Fibroblast of the conjunctiva (primary cell): ENCODE measurements around the gene ARHGAP45.
"Not testable (repeated sequence)": the region's sequence is repeated elsewhere in the genome, so short reads cannot be mapped to it uniquely, and the experiment has no call there.

Experiments used
- DNase-seq: peaks from one replicate; pipeline ENCODE4 v3.0.0-alpha.2; 2010; ENCODE audit warnings: low read depth

Gene ARHGAP45

DNA sequence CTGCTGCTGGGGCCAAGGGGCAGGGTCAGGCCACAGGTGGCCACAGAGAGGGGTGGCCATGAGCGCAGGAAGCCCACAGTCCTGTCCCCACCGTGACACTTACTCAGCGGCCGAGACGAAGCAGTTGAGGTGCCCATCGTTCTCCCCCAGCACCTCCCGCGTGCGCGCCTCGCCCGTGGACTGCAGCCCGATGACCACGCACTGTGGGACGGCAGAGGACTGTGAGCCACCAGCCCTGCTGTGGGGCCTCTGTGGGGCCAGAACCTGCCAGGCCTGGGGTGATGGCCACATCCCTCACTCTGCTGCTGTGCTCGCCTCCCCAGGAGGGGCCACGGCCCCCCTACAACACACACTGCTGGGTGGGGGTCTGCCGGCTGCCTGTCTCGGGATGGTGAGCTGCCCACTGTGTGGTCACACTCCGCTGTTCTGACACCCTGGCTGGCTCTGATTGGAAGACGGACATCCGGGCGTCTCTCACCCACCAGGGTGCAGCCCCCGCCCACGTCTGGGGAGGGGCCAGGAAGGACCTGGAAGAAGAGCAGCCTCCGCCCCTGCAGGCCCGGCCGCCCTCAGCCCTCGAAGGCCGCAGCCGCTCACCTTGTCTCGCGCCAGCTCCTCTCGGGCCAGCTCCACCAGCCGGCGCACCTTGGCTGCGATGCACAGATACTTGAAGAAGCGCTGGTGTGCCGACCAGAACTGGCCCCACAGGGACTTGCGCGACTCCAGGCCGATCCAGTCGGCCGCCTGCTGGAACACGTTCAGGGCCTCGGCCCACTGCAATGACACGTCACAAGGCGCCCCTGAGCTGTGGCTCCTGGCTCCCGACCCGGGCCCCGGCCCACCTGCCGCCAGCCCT lies 50.0 kb downstream of the ARHGAP45 start:
- no peak for DNase-seq

DNA sequence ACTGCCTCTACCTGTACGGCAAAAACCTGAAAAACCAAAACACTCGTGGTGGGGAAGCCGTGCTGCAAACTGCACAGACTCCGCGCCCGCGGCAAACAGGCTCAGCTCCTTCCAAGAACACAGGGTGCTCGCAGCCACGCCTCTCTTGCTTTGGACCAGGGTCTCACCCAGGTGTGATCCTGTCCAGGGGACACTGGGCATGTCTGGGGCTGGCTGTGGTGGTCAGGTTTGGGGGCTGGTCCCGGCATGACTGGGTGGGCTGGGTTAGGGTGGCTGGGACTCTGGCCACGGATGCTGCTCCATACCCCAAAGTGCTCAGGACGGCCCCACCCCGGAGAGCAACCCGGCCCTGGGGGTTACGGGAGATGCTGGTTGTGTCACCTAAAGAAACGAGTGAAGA lies 50.7 kb downstream of the ARHGAP45 start:
- DNase-seq: no peak

DNA sequence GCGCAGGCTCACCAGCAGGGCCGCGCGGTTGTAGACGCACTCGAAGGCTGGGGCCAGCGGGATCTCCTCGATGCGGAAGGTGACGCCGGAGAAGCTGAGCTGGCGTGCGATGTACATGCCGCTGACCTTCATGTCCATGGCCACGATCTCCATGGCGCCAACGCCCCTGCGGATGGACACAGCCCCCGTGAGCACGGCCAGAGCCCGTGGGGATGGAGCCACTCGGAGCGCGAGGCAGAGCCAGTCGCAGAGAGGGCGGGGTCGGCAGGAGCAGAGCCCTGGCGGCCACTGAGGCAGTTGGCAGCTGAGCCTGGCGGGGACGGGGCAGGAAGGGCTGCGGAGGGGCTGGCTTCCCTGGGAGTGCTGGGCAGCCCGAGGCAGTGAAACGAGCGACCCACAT lies 52.0 kb downstream of the ARHGAP45 start:
- DNase-seq: no peak

DNA sequence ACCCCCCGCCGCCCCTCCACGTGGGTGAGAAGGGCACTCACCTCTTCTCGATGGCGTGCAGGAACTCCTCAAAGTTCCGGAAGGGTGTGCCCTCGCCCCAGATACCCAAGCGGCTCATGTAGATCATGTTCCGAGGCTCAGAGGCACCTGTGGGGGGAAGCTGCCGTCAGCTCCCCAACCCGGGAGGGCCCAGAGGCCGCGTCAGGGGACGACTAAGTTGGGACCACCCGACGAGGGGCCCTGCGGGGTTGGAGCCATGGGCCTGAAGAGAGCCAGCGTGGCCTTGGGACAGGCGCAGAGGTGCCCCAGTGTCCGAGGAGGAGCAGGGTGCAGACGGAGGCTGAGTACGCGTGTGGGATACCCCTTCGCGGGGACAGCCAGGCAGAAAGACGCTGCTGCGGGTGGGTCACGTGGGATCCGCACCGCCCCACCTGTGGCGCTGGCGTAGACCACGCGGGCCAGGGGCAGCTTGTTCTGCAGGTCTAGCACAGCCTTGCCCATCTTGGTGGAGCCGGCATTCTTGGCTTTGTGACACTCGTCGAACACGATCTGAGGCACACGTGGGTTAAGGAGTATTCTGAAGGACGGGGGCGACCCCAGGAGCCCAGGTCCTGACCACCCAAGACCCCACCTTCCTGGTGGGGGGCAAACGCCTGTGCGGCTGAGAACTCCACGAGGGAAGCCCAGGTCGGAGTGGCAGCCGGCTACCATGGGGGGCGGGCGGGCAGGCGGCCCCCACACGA lies 52.7 kb downstream of the ARHGAP45 start:
- DNase-seq: no peak

DNA sequence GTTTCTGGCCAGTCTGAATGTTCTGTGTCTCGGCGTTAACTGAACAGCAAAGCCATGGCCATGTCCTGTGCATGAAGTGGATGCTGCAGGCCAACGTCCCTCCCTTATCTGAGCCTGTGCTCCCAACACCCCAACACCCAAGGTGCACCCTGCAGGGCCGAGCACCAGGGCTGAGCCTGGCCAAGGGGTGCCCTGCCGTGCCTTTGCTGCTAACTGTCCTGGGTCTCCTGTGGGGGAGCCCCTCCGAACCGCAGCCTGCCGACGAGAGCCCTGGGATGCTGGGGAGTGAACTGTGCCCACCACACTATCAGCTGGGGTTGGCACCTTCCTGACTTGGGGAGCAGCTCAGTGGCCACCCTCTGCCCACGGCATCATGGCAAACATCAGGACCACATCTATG lies 54.4 kb downstream of the ARHGAP45 start:
- no peak for DNase-seq

DNA sequence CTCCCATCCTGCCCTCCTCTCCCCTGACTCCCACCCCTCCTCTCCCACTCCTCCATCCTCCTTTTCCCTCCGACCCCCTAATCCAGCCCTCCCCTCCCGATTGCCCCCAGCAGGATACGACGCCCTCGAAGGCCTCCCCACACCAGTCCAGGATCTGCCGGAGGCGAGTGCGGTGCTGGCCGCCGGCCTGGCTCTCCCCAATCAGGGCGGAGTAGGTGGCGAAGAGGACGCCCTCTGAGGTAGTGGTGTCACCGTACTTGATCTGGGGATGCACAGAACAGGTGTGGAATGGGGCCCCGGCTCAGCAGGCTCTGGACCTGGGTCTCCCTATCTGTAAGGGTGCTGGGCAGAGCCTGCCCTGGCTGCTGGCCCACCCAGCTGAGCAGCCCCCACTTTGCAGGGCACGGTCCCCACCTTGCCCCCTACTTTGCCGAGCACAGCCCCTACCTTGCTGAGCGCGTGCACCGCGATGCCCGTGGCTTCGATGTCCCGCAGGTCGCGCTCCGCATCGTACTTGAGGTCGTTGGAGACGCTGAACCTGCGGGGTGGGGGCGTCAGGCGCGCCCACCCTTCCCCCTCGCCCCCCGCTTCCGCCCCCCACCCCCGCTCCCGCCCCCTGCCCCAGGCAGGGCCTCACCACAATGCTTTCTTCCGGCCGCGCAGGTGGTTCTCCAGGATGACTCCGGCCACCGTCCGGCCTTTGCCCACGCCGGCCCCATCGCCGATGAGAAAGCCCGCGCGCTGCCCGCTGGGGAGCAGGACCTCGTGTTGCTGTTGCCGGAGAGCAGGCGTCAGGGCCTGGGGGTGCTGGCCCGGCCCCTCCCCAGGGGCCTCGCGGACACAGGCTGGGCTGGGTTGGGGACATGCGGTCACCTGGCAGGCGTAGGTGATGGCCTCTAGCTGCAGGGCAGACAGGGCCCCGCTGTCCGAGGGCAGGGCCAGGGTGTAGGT lies 55.3 kb downstream of the ARHGAP45 start:
- no peak for DNase-seq

DNA sequence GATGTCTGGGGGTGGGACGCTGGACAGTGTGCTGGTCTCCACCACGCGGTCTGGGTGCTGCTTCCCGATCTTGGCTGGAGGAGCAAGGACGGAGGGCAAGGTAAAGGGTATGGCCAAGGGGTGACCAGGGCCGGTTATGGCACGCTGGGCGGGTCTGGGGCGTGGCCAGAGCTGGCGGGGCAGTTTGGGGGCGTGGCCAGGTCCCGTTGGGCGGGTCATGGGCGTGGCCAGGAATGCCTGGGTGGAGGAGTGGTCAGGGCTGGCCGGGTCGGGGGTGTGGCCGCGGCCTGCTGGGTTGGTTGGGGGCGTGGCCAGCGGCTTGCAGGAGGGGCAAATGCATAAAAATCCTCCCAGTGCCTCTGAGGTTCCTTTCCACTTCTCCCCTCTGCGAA lies 56.0 kb downstream of the ARHGAP45 start:
- peak; percentile 64 for DNase-seq

DNA sequence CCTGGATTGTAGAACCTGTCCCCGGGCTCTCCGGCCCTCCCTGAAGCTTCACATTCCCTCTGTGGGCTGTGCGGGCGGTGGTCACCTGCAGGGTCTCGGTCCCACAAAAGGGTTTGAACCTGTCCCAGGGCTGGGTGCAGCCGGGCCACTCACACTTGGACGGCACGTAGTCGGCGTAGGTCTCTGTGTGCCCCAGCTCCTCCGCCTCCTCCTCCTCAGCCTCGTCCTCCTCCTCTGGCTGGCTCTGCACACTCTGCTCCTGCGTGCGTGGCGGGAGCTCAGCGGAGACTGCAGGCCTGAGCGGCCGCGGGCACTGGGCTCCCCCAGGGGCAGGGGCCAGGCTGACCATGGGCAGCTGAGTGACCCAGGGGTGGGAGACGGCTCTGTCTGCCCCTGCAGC lies 56.4 kb downstream of the ARHGAP45 start:
- DNase-seq: no peak

DNA sequence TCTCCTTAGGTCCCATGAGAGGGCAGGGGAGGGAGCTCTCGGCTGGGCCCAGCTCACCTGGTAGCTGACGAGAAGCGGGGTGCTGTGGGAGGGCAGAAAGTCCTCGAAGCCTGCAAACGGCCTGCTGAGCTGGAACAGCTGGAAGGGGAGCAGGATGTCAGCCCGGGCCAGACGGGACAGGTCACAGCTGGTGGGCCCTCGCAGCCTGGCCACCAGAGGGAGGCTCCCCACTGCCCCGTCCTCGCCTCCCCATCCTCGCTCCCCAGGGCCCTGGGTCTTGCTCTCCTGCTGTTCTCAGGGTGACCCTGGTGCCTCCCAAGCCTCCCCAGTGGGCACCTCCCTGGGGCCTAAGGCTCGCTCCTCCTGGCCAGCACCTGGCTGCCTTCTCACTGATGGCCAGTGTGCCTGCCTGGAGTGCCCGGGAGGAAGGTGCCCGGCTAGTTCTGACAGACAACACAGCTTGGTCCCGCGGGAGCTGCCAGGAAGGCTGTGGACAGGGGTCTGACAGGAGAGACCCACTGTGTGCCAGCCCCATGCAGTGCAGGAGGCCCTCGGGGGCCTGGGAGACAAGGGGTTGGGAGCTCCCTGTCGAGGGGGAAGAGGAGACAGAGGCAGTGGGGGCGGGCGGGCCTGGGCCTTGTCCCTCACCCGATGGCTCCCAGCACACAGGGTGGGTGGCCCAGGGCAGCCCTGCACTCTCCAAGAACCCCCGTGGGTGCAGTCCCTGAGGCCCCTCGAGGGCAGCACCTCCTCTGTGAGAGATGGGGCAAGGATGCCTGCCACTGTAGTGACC lies 57.1 kb downstream of the ARHGAP45 start:
- no peak for DNase-seq

DNA sequence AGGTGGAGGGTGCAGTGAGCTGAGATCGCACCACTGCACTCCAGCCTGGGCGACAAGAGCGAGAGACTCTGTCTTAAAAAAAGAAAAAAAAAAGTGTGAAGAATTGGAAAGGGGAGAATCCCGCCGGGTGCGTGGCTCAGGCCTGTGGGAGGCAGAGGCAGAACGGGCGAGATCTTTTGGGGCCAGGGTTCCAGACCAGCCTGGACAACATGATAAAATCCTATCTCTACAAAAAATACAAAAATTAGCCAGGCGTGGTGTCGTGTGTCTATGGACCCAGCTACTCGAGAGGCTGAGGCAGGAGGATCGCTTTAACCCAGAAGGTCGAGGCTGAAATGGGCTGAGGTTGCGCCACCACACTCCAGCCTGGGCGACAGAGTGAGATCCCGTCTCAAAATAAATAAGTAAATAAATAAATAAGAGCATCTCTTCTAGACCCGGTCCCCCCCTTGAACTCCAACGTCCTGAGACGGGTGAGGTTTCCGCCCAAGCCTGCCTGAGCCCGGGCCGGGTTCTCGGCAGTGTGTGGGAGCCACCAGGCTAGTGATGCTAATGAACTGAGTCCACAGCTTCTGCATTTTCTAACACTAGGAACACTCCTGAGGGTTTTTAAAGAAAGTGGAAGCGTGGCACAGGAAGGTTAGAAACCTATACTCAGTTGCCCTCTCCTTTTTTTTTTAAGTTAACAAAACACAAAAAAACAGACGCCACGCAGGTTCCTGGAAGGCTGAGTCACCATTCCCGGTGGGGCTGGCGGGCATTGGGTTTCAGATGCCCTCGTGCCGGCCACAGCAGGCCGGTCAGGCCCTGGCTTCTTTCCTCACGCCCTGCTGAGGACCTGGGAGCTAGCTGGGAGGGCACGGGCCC lies 58.9 kb downstream of the ARHGAP45 start:
- DNase-seq: no peak

DNA sequence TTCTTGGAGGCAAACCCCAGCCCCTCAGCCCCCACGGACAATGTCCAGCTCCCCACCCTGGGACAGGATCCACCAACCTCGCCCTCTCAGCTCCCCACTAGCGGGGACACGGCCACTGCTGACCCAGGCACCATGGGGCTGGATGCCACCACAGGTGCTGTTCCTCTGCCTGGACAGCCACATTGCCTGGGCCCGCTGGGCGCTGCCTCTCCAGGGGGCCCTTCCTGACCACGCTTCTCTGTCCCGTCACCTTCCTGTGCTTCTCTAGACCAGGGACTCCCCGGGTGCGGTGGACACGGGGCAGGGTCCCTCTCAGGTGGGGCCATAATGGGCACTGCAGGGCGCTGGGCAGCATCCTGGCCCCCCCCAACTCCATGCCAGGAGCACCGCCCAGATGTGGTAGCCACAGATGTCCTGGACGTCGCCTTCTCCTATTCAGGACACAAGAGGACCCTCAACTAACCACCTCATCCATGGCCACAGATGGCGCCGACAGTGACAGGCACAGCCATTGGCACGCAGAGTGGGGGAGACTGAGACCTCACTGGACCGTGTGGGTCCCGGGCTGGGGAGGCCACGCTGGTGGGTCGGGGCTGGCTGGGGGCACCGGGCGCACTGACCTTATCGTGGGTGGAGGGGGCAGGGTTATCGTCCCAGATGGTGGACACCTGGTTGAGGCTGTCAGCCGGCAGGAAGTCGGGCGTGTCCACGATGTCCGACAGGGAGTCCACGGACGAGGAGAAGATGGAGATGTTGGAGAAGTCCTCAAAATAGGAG lies 60.2 kb downstream of the ARHGAP45 start:
- DNase-seq: no peak

DNA sequence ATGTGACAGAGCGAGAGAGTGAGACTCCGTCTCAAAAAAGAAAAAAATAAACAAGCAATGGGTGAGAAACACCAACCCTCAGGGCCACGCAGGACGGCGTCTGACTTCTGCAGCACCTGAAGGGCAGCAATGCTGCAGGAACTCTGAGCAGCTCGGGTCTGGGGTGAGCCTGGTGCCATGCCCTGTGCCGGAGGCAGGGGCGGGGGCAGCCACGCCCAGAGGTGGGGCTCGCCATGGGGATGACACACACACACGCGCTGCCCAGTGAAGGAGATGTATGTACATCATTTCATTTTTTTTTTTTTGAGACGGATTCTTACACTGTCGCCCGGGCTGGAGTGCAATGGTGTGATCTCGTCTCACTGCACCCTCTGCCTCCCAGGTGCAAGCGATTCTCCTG lies 61.1 kb downstream of the ARHGAP45 start:
- no peak for DNase-seq

DNA sequence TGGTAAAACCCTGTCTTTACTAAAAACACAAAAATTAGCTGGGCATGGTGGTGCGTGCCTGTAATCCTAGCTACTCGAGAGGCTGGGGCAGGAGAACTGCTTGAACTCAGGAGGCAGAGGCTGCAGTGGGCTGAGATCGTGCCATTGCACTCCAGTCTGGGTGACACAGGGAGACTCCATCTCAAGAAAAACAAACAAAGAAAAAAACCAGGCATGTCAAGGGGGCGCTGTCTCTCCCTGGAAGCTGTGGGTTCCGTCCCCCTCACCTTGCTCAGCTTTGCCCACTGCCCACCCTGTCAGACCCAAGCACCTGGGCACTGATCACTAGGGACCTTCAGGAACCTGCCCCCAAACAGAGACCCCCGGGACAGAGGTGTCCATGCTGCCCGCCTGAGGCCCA lies 62.1 kb downstream of the ARHGAP45 start:
- DNase-seq: not testable (repeated sequence)

DNA sequence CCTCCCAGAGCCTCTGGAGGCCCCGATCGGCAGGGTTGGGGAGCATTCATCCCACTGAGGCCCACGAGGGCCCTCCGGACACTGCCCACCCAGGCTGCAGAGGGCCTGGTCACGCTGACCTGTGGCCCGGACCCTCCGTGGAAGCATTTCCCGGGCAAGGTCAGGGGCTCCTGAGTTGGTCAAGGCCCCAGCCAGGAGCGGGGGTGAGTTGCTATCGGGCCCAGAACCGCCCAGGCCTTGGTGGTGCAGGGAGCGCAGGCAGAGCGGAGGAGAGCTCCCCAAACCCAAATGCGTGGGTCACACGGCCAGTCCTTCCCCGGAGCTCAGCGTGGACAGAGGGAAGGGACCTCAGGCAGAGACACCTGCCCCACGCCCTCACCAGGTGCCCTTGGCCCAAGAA lies 62.6 kb downstream of the ARHGAP45 start:
- no peak for DNase-seq

DNA sequence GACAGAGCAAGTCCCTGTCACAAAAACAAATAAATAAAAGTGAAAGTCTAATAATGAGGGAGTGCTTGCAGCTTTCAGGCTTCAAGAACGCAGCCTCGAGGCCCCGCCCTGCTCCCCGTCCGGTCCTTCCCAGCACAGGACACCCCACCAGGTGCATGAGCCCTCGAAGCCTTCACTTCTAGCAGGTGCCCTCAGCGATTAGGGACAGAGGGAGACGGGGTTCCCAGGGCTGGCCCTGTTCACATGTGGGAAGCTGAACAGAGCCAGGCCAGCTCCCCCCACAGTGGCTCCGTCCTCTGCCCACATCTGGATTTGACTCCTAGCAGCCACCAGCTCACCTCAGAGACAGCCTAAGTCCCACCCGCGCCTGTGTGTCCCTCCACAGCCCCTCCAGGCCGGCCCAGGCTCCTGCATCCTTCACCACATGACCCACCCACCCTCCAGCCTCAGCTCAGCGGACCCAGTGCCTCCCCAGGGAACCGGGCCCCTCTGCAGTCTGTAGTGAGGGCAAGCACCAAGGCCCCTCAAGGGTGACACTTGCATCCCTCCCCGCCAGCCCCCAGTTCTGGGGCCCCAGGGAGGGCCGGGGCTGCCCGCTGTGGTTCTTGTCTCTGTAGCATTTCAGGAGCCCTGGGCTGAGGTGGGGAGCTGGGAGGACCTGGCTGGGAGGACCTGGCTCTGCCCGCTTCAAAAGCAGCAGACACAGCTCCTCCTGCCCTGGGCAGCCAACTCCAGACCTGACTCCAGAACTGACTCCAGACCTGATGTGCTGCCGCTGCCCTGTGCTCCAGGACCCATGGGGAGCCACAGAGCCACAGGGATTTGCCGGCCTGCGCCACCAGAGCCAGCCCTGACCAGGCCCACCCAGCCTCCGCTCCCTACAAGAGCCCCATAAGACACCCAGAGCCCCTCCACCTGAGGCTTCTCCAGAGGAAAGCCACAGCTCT lies 64.1 kb downstream of the ARHGAP45 start:
- DNase-seq: no peak

DNA sequence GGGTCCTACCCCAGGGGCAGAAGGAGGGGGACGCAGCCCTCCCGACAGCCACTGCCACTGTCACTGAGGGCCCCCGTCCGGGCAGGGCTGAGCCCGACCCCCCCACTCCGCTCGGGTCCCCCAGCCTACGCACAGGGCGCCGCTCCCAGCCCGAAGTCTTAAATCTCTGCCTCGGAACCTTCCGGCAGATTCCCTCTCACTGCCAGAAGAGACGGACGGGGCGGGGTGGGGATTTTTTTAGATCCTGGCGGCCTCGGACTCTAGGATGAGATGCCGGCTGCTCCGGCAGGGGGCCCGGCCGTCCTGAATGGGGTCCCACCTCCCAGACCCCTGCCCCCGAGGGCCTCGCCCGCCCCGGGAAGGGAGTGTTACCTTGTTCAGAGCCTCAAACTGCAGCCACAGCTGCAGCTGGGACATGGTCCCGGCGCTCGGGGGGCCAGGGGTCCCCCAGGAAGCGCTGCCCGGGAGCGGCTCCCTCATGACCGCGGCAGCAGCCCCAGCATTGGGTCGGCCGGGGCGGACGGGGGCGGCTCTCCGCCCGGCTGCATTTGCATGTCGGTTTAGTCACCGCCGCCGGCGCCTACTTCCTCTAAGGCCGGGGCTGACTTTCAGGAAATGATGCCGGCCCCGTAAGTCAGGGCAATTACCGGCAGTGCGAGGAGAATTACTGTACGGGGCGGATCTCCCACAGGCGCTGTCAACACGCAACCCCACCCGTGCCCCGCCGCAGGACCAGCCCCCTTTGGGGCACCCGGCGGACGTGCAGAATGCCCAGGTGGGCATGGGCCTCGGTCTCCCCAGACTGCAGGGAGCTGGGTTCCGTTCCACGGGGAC lies 65.0 kb downstream of the ARHGAP45 start:
- peak; percentile 59 for DNase-seq

DNA sequence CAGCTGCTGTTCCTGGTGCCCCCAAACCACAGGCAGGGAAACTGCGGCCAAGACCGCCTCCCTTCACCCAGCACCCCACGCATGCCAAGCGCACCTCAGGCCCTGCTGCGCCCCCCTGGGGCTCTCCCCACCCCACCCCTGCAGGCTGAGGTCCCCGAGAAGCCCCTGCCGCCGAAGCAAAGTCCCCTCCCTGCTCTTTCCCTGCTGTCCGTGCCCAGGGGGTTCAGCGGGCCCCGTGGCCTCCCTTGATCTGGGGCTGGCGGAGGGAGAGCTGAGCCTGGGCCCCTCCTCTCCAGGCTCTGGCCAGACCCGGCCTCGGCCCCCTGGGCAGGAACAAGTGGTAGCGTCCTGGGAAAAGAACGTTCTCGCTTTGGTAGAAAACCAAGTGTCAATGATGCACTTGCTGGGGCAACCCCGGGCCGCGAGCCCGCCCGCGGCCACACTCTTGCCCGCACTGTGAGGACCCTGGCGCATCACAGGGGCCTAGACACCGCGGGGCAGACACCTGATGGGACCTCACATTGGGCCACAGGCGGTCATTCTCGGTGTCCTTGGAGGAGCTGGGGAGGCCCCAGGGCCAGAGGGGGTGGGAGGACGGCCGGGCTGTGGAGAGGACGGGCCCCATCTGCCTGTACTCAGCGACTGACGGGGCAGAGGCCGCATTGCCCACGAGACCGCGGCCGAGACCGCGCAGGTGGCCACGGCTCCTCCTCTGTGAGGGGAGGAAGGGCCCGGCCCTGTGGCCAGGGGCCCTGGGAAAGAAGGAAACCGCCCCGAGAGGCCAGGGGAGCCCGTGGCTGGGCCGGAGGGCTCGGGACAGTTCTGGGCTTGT lies 65.8 kb downstream of the ARHGAP45 start:
- no peak for DNase-seq
